HG03521 (cell line): Measurements from ENCODE around the gene FAF2.
"Not testable (repeated sequence)": the region's sequence is repeated elsewhere in the genome, so short reads cannot be mapped to it uniquely, and the experiment has no call there.

Source experiments
- ATAC-seq: cut with Tn5 transposase; IDR thresholded peaks from one replicate; pipeline ENCODE4 v1.9.1; 2021; ENCODE audit warnings: mild to moderate bottlenecking, moderate library complexity; ENCODE audit not compliant: unreplicated experiment

The FAF2 gene

DNA sequence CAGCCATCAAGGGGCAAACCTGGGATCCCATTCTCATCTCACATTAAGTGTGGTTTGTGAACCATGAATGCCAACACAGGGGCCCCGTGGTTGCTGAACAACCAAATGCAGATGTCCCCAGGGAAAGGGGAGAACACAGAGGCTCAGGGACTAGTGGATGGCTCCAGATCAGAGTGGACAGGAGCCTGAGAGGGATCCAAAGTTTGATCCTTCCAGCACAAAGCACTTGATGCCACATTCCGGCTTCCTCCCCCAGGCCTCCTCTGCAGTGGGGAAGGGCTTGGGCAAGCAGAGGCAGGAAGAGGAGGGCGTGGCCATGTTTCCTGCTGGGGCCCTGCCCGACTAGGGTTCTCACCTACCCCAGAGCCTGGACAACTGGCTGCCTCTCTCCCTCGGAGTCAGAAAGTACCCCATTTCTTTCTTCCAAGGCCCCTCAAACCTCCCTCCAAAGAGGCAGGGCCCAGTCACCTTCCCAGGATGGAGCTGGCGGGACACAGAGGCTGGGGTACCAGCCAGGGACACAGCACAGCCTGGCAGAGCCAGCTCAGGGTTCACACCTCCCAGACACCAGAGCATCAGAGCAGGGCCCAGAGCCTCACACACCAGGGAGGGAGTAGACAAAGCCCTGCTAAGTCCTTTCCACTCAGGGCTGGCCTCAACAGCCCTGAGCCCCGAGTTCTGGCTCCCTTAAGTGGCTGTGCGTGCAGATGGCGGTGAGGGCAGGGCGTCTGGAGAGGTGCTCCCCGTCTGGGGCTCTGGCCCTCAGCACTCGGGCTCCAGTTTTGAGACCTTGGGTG, 93.4 kb downstream of the FAF2 start:
- no peak for ATAC-seq

DNA sequence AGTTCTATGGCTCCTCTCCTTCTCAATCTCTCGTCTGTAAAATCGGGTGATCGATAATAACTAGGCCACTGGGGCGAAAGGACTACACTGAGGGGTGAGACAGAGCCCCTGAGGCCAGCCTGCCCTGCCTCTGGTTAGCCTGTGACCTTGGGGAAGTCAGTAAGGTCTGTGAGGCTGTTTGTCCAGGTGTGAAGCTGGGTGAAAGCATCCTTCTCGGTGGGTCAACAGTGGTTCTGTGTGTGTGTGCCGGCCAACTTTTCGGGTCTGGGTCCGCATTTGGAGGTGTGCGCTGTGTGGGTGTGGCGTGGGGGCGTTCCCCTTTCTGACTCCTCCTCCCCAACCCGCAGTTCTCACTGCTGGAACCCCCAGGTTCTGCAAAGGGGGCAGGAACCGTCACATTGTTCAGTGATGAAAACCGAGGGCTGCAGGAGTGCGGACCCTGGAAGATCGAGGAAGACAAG, 94.0 kb downstream of the FAF2 start:
- ATAC-seq, result no peak

DNA sequence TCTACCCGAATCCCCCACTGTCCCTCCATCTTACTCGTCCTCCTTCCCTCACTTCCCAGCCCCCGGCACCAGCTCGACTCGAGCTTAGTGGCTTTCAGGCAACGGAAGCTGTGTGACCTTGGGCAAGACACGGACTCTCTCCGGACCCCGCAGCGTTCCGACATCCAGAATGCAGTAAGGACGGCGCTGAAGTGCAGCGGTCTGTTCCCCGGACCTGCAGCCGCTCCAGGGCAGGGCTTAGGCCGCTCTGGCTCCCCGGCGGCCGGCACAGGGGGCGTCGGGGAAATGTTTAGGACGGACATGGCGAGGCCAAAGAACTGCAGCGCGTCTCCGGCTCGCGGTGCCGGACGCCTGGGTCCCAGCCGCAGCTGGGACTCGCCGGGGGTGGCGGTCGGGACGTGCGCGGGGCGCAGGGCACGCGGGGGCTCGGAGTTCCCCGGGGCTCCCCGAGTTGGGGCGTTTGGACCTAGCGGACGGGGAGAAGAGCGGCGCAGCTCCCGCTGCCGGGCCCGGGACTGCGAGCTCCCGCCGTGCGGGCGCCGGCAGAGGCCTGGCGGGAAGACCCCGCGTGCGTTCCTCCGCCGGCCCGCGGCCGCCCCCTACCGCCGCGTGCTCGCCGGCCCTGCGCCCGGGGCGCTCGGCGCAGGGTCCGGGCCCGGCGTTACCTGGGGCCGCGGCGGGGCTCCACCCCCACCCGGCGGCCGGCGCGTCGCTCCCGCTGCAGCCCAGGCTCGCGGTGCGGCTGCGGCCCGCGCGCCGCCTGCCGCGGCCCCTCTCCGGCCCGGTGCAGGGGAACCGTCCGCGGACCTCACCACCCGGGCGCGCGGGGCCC, 94.6 kb downstream of the FAF2 start:
- ATAC-seq, result peak; percentile 44

DNA sequence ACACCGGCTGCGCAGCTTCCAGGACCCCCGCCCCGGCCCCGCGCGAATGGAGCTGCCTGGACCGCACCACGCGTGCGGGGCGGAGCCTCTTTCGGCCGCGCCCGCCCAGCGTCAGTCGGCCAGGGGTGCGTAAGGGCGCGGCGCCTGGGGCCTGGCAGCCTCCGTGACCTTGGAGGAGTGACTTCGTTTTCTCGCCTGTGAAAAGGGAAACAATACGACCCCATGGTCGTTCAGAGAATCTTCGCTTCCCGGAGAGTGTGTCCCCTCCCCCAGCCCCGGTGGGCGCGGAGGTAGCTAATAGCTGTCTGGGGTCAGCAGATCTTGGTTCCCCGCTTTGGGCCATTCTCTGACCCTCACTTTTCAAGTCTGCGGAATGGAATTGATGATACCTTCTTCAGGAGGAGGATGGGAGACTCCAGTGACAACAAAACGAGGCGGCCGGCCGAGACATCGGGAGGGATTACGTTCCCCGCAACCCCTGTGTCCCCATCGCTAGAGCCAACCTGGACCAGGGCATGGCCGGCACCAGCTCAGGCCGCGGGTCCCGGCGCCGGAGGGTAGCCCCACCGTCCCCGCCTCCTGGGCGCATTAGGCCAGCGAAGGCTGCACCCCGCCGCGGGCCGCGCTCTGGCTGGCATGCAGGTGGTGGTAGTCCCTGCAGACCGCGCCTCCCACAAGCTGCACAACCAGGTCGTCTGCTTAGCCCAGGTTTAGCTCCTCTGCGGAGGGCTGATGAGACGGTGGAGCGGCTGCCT, 95.4 kb downstream of the FAF2 start:
- peak; percentile 52 for ATAC-seq

DNA sequence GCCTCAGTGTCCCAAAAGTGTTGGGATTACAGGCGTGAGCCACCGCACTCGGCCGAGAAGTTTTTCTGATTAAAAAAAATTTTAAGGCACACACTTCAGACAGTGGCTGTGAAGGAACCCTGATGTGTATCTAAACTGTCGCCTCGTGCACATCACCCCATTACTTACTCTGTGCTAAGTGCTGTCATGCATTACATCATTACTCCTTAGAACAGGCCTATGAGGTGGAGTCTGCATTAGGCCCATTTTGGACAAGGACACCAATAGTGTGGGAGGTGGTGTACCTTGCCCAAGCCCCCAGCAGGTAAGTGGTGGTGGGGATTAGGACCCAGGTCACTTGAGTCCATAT, 97.2 kb downstream of the FAF2 start:
- ATAC-seq, result no peak

DNA sequence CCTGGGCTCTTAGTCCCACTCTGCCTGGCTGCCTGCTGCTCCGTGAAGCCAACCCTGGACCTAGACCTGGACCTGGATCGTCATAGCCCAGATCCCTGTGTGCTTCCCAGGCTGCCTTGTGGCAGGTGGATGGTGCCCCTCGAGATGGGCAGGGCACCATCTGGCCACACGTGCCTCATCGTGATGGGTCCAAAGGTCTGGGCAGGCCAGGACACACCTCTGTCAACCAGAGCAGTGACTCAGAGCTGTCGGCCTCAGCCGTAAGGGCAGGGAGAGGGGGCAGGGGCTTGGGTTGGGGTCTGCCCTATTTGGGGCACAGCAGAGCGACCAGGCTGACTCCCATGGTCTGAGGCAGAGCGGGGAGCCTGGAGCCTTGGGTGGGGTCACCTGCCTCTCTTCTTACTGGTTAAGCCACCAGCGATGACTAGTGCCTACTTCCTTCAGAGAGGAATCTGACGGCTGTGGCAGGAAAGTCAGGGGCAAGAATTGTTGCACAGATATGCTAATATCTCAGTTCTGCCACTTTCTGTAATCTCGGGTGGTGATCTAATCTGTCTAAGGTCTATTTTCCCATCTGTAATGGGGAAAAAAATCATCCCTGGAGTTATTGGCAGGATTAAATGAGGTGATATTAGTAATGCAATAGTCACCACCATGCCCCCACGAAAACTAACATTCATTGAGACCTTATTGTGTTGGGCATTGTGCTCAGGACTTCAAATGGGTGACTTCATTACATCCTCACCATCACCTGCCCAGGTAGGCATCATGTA, 97.7 kb downstream of the FAF2 start:
- no peak for ATAC-seq

DNA sequence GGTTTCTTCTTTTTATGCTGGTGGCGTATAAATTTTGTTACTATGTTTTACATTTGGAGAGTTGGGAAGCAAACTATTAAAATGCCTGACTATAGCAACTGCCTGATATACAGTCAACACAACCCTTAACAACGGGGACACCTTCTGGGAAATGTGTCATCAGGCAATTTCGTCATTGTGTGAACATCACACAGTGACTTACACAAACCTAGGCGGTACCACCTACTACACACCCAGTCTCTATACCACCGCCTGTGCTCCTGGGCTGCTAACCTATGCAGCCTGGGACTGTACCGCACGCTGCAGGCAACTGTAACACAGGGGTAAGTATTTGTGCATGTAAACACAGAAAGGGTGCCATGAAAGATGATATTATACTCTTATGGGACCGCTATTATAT, 99.6 kb downstream of the FAF2 start:
- no peak for ATAC-seq

DNA sequence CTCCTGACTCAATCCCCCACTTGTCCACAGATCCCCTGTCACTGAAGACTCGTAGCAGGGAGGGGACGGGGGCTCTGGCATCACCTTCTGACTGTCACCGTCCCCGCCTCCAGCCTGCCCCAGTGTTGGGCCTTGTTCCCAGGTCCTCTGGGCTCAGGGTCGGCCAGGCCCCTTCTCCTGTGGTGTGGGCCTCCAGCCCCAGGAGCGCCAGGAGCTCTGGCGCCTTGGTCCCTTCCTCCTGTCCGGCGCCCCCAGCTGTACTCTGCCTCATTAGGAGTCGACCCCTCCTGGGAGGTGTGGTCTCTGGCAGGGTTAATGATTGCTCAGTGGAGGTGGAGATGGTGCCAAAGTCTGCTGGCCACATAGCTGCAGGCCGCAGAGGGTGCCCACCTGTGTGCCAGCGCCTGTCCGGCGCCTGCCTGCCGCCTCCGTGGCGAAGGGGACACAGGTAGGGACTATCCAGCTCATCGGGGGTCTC, 100.8 kb downstream of the FAF2 start, which contains the start of gene CDHR2:
TSS of gene CDHR2 (plus strand) at position 376 of the 478 bp plus-strand sequence. CDS start 16,011 bp downstream, outside the sequence.
- no peak for ATAC-seq

DNA sequence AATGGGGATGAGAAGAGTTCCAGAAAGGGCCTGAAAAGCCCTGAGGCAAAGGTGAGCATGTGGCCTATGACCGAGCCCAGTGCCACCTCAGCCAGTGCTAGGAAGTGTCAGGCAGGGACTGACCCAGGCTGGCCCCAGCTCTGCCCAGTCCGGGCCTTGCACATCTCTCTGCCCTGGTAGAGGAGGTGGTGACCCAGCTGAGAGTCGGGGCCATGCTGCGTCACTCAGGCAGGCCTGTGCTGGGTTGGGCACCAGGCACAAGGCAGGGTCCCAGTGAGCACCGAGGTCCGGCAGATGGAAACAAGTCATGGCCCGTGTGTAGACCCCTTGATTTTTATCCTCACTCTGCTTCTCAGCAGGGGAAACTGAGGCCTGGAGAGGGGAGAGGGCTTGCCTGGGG, 101.7 kb downstream of the FAF2 start:
- ATAC-seq, result no peak

DNA sequence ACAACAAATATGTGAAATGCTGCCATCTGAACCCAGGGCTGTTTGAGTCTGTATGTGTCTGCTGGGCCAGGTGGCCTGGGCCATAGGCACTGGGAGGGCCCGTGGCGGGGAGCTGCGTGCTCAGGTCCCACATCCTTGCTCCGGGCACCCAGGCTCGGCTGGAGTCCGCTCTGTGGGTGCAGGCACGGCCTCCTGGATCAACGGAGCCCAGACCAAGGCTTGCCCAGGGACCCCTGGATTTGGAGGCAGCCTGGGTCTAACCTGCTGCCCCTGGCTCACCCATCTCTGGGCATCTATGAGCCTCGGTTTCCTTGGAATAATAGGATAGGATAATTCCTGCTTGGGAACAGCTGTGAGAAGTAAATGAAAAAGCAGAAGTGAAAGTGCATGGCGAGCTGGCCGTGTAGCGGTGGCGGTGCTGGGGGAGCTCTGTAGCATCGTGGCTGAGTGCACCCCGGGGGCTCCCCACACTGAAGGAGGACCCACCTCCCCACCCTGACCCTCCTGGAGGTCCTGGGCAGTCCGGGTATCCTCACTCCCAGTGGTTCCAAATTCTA, 102.2 kb downstream of the FAF2 start:
- ATAC-seq, result no peak

DNA sequence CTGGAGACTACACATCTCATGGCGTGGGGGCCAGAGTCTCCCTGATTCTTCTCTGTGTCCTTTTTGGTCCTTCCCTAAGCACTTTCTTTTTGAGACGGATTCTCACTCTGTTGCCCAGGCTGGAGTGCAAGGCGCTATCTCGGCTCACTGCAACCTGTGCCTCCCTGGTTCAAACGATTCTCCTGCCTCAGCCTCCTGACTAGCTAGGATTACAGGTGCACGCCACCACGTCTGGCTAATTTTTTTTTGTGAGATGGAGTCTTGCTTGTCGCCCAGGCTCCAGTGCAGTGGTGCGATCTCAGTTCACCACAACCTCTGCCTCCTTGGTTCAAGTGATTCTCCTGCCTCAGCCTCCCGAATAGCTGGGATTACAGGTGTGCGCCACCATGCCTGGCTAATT, 102.8 kb downstream of the FAF2 start:
- not testable (repeated sequence) for ATAC-seq

DNA sequence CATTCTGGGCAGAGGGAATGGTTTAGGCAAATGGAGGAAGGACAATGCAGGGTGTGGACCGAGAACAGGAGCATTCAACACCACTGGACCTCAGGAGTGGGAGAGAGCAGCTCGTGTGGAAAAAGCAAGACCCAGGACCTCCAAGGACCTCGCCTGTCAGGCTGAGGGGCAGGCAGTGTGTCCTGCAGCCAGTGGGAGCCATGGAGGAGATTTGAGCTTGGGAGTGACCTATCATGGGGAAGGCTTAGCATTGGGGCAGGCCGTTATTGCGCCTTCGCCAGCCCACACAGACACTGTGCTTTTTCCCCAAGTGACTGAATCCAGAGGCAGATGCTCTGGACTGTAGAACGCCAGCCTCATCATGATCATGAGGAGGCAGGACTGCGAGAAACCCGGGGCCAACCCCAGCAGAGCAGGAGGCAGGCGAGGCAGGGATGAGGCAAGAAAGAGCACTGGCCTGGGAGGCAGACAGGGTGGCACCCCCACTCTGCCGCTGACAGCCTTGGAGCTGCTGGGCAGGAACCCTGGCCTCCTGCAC, 104.2 kb downstream of the FAF2 start:
- no peak for ATAC-seq

DNA sequence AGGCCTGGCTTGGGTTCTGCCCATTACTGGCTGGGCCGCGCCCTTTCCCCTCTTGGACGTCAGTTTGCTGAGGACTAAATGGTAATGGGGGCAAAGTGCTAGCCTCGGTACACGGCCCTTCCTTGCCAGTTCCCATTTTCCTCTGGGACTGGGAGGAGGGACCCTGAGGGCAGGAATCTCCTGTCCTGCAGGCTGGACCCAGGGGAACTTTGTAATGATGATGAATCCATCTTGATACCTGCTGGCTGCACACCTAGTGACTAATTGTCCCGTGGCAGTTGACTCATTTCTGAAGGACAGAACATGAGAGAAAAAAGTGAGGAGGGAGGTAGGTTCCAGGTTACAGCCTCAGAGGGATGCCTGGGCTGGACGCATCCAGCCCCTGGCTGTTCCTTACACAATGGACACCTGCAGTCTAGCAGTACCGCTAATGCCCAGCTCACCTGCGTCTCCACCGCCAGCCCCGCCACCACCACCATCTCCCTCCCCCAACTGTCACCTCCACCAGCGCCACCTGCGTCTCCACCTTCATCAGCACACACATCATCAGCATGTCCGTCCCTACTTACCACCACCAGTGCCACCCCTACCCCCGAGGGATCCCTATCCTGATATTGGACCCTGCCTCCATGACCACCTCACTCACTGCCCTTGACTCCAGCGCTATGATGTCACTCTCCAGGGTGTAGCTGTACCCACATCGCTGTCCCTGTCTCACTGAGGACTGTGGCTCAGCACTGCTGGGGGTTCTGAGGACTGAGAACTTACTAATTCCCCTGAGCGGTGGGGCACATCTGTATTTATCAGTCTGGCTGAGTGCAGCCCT, 105.3 kb downstream of the FAF2 start:
- no peak for ATAC-seq

DNA sequence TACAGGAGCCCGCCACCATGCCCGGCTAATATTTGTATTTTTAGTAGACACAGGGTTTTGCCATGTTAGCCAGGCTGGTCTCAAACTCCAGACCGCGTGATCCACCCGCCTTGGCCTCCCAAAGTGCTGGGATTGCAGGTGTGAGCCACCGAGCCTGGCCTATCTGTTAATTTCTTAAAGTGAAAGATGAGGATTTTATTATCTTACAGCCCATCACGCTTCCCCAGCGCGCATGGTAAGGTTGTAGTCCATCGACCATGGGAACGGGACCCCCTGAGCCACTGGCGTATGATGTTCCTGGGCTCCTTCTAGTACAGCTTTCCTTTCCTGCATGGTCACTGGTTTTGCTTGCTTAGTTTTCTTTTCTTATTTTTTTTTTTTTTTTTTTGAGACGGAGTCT, 109.7 kb downstream of the FAF2 start:
- ATAC-seq, result no peak
